ENCODE measurements around the gene CDC7. TPM values are rescaled to one million over a fixed set of nuclear protein-coding genes. Genes with fewer than 3 reads are reported as not detected.
"Not testable (repeated sequence)": the region's sequence is repeated elsewhere in the genome, so short reads cannot be mapped to it uniquely, and the experiment has no call there.

CDC7 gene
- total RNA-seq, 1 experiment from 2014 or later: 49.9 TPM

GRCh38 chr1:91455896-91456295 lies 44.8 kb upstream of the CDC7 start:
- Mint-ChIP-seq H3K9me3 (peaks cover 4% of the 10 kb centered on the region), H3K27me3 (ENCODE audit: low read depth) (no peaks in the 10 kb centered on the region), H3K4me1 (no peaks in the 10 kb centered on the region), H3K36me3 (no peaks in the 10 kb centered on the region), H3K27ac (no peak overlapping the region), H3K4me3 (no peak overlapping the region)
- POLR2A ChIA-PET: no interaction called here
- DNase-seq (ENCODE audit: low spot score) (no peak), ATAC-seq (no peak)
- TF ChIP-seq HMGA2 (CRISPR knock-in tag; IDR thresholded peaks at IDR 0.05): no peak
- no peak for TF ChIP-seq MLX (CRISPR knock-in tag; IDR thresholded peaks at IDR 0.05)
- TF ChIP-seq CDX4 (CRISPR knock-in tag; IDR thresholded peaks at IDR 0.05; ENCODE audit: borderline replicate concordance): no peak
- no peak for TF ChIP-seq IRF1 (CRISPR knock-in tag; IDR thresholded peaks at IDR 0.05)
- no peak for TF ChIP-seq USF1 (CRISPR knock-in tag; IDR thresholded peaks at IDR 0.05)
- TF ChIP-seq ATF1 (CRISPR knock-in tag; IDR thresholded peaks at IDR 0.05): no peak
- TF ChIP-seq GABPB1 (CRISPR knock-in tag; IDR thresholded peaks at IDR 0.05): no peak
- TF ChIP-seq ZNF532 (CRISPR knock-in tag; IDR thresholded peaks at IDR 0.05; ENCODE audit: borderline replicate concordance): no peak
- TF ChIP-seq ZMAT4 (CRISPR knock-in tag; IDR thresholded peaks at IDR 0.05): no peak
- TF ChIP-seq NFYB (CRISPR knock-in tag; conservative IDR thresholded peaks at IDR 0.05; ENCODE audit: low read depth): no peak
- CTCF ChIA-PET: no interaction called here

GRCh38 chr1:91465350-91465749 lies 35.3 kb upstream of the CDC7 start:
- H3K4me3 Mint-ChIP-seq; H3K27me3 Mint-ChIP-seq (ENCODE audit: low read depth); H3K27ac Mint-ChIP-seq; H3K4me1 Mint-ChIP-seq; ATAC-seq; POLR2A ChIA-PET; CTCF ChIA-PET; DNase-seq (ENCODE audit: low spot score): not testable (repeated sequence)
- Mint-ChIP-seq H3K9me3 (peaks cover 68% of the 10 kb centered on the region), H3K36me3 (peaks cover 27% of the 10 kb centered on the region)

- ChIA-PET POLR2A (no interaction called here), CTCF (interaction anchor here (1.2 kb wide), 1 partner anchor 310 kb away, joined by 3 read pairs; no protein-coding TSS in a partner anchor)
- no peak for TF ChIP-seq IRF1 (CRISPR knock-in tag; IDR thresholded peaks at IDR 0.05)
- TF ChIP-seq ELF4 (CRISPR knock-in tag; IDR thresholded peaks at IDR 0.05; ENCODE audit: low read depth): no peak
- TF ChIP-seq IRF2 (CRISPR knock-in tag; IDR thresholded peaks at IDR 0.05; ENCODE audit: borderline replicate concordance, low read depth): no peak
- no peak for TF ChIP-seq SMAD3 (CRISPR knock-in tag; IDR thresholded peaks at IDR 0.05; ENCODE audit: borderline replicate concordance)
- TF ChIP-seq CDX4 (CRISPR knock-in tag; IDR thresholded peaks at IDR 0.05; ENCODE audit: borderline replicate concordance): no peak
- TF ChIP-seq ZNF121 (CRISPR knock-in tag; IDR thresholded peaks at IDR 0.05): no peak
- TF ChIP-seq ZNF416 (CRISPR knock-in tag; IDR thresholded peaks at IDR 0.05): no peak
- TF ChIP-seq EMX1 (CRISPR knock-in tag; IDR thresholded peaks at IDR 0.05): no peak
- no peaks in the 10 kb centered on the region for H3K36me3 Mint-ChIP-seq
- H3K9me3 Mint-ChIP-seq: no peaks in the 10 kb centered on the region
- H3K4me1 Mint-ChIP-seq: no peaks in the 10 kb centered on the region
- no peaks in the 10 kb centered on the region for H3K27me3 Mint-ChIP-seq (ENCODE audit: low read depth)
- DNase-seq (ENCODE audit: low spot score) (no peak), ATAC-seq (peak; percentile 77)
- no peak overlapping the region for H3K27ac Mint-ChIP-seq
- no peak overlapping the region for H3K4me3 Mint-ChIP-seq
Measured at GRCh38 chr1:91476533-91477217, 24.0 kb upstream of the CDC7 start.

All from WTC11 (cell line).